Hepatocyte (in vitro differentiated cells): ENCODE results near the gene SMS.

ENCODE experiments used
- CTCF ChIP-seq: fragments of 200-600 bp; sonication (generic); IDR thresholded peaks from 2 replicates; pipeline ENCODE4 v1.5.1; 2016; ENCODE audit warnings: antibody characterized with exemption, mild to moderate bottlenecking; ENCODE audit not compliant: poor library complexity
- EZH2 ChIP-seq: fragments of 200-600 bp; sonication (generic); IDR thresholded peaks from 2 replicates; pipeline ENCODE4 v1.6.1; 2016; ENCODE audit warnings: antibody characterized with exemption, mild to moderate bottlenecking, borderline replicate concordance

- TF ChIP-seq CTCF (no peak), EZH2 (no peak)
These were observed 29.8 kb downstream of the SMS start for GRCh38 chrX:21970326-21970725.
